NCI-H524 treated with DMSO at 0.1 percent for 48 hours (cell line): Measurements from ENCODE around the gene UBTF.

Source experiments
- DNase-seq: peaks from one replicate; lab custom pipeline; 2025; lab: John Stamatoyannopoulos, UW

Gene UBTF

DNA sequence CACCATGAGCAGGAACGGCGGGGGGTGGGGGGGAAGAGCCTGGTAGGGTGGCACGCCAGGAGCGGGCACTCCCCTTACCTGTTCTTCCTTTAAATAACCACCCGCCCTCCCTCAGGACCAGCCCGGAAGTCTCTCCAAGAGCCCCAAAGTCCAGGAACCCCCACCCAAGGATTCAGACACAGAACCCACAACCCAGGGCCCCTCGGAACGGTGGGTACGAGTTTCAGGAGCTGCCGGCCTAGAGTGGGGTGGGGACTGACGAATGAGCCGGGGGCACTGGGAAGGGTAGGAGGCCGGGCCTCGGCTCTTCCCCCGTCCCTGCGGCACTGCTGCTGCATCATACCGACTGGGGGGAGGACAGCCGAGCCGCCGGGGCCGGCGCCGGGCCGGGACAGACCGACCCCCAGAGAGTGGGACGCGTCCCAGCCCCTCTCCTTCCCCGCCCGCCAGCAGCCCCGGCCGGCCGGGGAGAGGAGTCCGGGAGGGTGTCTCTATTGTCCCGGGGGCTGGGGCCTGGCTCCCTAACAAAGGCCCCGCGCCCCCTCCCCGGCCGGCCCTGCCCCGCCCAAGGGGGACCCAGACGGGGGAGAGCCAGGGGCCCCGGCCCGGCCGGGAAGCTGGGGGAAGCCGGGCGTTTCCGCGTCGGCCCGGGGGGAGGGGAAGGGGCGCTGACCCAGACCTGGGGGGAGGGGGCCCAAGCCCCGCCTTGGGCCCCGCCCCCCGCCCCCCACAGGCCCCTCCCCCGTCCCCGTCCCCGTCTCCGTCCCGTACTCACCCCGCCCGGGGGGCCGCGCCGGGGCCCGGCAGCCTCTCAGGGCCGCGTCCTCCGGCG is 20.5 kb downstream of the UBTF start:
- DNase-seq, result no peak

DNA sequence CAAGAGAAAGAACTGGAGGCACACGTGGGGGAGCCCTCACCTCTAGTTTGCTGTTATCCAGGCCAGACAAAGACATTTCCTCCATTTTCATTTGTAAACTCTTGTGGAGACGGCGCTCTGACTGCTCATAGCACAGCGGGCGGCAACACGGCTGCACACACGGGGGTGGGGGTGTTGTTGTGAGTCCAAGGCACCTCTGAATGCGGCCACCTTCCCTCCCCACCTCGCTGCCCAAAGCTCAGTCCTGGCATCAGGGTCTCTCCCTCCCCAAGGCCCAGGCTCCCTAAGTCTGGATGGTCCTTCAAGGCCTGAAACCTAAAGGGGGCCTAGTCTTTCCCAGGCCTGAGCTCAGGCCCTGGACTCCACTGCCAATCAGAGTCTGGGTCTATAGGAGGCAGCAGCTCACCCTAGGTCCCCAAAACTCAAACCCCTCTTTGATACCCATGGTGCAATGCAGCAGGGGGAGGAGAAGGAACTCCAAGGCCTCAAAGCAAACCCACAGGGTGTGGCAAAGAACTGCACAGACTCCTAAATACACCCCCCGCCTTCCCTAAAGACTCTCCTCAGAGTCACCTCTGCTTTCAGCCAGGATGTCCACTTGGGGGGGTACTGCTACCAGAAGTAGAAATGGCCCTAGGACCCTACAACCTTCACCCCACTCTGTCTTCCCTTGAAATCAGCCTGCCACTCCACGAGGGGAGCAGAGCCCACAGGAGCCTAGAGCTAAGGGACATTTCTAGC is 21.3 kb downstream of the UBTF start:
- DNase-seq, result no peak

DNA sequence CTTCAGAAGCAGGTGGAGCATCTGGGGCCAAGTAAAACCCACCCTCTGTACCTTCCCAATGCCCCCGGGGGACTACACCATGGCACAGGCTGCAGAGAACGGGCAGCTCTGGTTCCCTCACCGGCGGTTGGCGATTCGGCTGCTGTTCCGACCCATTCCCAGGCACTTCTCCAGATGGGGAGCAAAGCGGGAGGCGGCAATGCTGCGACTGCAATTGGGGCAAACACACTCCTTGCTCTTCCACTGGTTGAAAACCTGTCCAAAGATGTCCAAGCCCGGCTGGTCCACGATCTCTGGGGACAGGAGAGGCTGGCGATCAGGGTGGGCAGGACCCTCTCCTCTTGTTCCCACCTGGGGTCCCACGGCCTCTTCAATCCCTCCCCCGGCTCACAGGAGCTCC is 22.4 kb downstream of the UBTF start:
- DNase-seq, result no peak

DNA sequence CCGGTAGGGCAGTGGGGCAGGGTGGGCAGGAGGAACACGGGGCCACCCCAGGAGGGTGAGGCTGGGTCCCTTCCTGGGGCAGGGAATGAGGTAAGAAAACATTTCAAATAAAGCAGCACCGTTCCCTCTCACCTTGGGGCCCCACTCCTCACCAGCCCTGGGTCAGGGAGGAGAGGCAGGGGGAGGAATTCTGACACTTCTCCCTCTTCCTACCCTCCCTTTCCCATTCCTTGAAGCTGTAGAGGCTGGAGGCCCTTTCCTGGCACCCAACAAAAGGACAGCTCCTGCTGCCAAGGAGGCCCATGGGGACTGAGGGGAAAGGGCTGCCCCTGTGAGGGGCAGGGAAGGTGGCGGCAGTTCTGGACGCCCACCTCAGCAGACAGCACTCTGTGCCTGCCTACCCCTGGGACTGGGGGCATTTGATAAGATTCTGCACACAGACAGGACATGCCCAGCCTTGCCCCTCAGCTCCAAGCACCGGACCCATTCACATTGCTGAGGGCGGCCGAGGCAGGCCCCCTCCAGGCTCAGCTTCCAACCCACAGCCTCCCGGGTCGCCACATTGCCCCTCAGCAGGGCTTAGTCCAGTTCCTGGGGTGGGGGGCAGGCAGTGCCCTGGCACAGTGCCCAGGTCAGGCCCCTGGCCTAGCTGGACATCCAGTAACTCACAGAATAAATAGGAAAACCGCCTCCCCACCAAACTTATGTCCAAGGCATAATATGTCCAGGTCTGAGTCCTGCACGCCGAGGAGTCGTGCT is 26.0 kb downstream of the UBTF start:
- no peak for DNase-seq

DNA sequence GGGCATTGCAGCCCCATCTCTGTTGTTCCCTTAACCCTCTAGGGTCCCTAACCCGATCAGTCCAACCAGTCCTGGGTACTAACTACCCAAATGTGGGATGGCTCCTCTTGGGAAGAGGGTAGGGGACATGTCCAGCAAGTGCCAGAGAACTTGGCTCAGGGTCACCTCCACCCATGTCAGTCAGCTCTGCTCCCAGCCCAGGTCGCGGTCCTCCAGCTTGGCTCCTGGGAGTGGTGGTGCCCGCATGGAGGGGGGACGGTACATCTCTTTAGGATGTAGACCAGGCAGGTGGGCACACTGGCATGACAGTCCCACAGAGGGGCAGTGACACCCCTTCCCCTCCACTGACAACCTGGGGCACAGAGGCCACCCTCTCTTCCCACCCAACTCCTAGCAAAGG is 26.7 kb downstream of the UBTF start:
- no peak for DNase-seq

DNA sequence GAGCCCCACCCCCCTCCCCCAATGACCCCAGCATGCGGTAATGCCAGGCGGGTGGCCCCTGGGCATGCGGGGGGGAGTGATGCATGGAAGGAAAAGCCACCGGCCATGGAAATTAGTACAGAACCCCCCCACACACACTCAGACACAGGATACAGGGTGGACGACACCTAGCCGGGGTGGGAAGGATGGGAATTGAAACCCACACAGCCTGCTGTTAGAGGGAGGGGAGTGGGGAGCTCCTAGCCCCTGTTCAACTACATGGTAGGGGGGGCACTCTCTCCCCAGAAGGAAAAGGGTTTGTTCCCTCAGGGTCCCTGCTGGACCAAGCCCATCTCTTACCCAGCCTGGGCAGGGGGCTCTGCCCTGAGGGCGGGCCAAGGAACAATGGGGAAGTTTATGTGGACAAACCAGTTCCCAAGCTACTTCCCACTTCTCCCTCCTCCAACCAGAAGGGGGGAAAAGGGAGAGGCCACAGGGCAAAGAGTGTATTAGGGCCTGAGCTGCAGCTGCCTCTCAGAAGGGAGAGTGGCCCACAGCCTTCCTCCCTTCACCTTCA is 27.5 kb downstream of the UBTF start:
- no peak for DNase-seq

DNA sequence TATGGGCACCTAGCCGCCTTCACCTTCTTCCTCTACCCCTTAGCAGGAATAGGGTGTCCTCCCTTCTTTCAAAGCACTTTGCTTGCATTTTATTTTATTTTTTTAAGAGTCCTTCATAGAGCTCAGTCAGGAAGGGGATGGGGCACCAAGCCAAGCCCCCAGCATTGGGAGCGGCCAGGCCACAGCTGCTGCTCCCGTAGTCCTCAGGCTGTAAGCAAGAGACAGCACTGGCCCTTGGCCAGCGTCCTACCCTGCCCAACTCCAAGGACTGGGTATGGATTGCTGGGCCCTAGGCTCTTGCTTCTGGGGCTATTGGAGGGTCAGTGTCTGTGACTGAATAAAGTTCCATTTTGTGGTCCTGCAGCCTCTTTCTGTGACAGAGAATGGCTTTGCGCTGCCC is 28.1 kb downstream of the UBTF start:
- DNase-seq, result no peak

DNA sequence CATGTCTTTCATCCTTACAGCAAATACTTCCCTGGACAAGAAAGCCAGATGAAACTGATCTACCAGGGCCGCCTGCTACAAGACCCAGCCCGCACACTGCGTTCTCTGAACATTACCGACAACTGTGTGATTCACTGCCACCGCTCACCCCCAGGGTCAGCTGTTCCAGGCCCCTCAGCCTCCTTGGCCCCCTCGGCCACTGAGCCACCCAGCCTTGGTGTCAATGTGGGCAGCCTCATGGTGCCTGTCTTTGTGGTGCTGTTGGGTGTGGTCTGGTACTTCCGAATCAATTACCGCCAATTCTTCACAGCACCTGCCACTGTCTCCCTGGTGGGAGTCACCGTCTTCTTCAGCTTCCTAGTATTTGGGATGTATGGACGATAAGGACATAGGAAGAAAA is 29.0 kb downstream of the UBTF start:
- DNase-seq, result no peak

DNA sequence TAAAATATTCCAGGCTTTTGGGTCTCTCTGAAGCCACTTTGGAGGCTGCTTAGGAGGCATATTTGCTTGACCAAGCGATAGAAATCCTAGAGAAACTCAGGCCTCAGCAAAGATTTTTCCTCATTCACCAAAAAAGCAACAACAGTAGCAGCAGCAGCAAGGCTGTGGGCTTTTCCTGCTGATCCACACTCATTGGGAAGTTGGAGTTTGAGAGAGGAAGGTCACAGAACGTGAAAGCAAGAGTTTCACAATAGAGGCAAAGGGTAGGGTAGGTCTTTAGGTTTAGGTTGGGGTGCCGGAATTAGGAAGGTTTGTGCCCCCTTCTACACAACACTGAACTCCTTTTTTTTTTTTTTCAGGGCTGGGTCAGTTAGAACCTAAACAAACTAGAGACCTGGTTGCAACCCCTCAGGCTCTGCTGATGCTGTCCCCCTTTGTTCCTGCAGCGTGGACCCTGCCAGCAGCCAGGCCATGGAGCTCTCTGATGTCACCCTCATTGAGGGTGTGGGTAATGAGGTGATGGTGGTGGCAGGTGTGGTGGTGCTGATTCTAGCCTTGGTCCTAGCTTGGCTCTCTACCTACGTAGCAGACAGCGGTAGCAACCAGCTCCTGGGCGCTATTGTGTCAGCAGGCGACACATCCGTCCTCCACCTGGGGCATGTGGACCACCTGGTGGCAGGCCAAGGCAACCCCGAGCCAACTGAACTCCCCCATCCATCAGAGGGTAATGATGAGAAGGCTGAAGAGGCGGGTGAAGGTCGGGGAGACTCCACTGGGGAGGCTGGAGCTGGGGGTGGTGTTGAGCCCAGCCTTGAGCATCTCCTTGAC is 30.7 kb downstream of the UBTF start:
- no peak for DNase-seq

DNA sequence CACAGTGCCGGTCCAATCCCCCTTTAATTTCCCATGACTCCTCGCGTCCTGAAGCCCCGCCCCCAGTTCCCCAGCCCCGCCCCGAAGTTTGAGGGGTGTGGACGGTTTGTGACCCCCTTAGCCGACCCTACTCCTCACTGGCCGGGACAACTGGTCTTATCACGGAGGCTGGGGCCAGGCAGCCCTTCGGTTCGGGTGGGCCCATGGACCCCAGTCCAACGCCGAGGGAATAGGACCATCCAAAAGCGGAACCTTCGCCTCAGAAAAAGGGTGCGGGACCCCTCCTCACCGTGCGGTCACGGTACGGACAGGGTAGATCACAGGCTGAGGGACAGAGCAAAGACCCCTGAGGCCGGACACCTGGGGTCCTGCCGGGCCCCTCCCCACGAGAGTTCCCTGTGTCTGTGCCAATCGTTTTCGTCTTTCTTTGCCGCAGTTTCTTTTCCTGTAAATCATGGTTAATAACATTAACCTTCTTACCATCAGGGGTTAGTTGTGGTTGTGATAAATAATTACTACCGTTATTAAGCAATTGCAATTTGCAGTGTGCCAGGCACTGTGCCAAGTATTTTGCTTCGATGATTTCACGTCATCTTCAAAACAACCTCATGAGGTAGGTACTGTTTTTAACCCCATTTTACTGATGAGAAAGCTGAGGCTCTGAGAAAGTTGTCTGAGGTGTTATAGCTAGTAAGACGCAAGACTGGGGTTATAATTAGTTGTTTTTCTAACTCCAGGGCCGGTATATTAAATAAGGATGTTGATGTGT is 32.2 kb downstream of the UBTF start:
- DNase-seq, result no peak

DNA sequence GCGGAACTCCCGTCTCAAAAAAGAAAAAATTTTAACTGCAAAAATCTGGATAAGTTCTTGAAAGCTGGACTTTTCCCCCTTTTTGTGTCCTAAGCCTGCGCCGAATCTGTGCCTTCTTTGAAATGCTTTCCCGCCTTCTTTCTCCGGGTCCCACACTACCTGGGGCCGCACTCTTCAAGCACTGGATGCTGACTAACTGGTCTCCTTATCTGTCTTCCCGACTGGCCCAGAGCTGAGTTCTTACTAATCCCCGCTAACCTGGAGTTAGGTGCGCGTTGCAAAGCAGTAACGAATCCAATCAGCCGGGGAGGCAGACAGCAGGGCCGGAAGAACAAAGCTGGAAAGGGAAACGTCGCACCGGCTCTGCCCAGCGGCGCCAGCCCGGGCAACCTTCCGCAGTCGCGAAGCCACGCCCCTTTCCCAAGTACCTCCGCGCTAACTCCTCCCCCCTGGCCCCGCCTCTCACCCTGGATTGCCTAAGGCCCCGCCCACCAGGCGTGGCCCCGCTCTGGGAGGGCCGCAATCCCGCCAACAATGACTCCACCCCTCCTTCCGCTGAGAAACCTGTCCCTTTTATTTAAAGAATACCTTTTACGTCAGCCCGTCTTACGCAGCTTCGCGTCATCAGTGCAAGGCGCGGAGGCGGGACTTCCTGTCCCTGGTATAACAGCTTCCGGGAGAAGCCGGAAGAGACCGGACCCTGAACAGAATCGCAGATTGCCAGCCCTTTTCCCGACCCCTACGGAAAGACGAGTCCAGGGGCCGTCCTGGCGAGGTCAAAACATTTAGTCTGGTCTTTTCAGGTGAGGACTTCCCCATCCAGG is 33.0 kb downstream of the UBTF start, which contains the start of gene TMUB2:
Gene TMUB2 (plus strand): TSS at position 666 of the 824 bp plus-strand sequence. CDS start 737 bp downstream, outside the sequence.
- peak; percentile 99 for DNase-seq

DNA sequence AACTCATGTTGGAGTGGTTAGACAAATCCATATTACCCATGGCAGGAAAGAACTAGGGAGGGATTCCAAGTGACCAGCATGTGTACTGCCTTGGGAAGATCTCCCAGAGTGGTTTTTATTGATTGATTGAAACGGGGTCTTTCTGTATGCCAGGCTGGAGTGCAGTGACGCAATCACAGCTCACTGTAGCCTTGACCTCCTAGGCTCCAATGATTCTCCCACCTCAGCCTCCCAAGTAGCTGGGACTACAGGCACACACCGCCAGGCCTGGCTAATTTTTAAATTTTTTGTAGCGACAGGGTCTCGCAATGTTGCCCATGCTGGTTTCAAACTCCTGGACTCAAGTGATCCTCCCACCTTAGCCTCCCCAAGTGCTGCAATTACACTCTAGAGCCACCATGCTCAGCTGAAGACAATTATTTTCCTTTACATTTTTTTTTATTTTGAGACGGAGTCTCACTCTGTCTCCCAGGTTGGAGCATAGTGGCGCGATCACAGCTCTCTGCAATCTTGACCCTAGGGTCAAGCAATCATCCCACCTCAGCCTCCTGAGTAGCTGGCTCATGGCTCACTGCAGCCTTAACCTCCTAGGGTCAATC is 35.2 kb downstream of the UBTF start:
- DNase-seq, result no peak

DNA sequence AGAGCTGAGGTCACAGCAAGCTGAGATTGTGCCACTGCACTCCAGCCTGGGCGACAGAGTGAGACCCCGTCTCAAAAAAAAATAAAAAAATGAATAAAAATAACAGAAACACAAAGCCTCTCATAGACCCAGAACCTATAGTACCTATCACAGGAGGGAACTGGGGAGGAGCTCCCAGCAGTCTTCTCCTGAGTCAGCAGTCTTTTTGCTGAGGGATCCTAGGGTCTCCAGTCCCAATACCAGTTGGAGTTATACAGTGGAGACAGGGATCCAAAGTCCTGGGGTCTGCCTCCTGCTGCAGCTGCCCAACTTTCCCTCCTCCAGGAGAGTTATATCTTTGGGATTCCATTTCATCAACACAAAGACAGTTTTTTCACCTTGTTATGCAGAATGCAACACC is 36.5 kb downstream of the UBTF start:
- no peak for DNase-seq

DNA sequence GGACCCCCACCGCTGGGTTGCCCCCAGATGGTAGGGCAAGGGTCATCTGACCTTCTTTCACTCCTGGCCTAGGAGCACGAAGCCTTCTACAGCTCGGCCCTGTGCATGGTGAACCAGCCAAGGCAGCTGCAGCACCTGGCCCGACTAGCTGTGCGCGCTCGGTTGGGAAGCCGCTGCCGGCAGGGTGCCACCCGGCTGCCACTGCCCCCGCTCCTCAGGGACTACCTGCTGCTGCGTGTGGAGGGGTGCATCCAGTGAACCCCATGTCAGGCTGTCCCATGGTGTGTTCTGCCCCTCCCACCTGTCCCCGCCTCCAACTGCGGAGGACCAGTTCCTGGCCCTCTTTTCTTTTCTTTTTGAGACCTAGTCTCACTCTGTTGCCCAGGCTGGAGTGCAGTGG is 41.3 kb downstream of the UBTF start:
- no peak for DNase-seq

DNA sequence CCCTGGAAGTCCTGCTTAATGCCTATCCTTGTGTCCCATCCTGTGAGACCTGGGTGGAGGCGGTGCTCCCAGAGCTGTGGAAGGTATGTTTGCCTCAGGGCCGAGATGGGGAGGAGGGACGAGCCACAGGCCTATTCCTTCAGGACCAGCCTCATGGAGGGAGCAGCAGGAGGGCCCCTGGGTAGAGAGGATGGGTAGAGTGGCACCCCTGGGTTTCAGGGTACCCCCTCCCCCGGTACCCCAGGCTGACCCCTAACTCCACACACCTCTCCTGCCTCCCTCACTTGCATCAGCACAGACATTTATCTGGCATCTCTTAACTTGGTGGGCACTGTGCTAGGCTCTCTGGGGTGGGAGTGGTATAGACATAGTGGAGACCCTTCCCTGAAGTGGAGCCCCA is 41.8 kb downstream of the UBTF start:
- no peak for DNase-seq

DNA sequence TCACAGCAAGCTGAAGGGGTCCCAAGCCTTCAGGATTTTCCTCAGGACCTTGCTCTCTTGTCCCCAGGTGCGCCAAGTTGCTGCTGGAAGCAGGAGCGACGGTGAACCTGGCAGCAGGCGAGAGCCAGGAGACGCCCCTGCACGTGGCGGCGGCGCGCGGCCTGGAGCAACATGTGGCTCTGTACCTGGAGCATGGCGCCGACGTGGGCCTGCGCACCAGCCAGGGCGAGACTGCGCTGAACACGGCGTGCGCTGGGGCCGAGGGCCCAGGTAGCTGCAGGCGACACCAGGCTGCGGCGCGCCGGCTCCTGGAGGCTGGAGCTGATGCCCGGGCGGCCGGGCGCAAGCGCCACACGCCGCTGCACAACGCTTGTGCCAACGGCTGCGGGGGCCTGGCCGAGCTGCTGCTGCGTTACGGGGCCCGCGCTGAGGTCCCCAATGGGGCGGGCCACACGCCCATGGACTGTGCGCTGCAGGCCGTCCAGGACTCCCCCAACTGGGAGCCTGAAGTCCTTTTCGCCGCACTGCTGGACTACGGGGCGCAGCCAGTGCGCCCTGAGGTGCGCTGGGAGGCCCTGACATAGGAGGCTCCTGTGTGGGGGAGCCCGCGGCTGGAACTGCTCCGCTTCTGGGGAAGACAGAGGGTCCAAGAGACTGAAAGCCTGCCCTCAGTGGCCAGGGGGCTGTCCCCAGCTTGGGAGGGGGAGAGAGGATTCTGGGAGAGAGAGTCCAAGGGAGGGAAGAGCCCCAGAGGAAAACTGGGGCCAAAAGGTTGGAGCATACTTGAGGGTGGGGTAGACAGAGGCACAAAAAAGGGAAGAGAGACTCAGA is 42.6 kb downstream of the UBTF start:
- DNase-seq, result no peak

DNA sequence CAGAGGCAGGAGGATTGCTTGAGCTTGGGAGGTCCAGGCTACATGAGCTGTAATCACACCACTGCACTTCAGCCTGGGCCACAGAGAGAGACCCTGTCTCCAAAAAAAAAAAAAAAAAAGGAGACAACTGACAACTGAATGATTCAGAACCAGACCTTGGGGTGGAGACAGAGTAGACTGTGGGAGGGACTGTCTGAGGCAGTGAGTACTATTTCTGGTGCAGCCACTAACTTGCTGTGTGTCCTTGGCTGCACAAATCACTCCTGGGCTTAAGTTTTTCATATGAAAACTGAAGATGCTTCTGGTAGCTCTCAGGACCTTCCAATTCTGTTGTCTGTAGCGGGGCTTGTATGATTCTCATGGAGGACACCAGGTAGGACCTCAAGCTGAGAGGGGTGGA is 43.2 kb downstream of the UBTF start:
- no peak for DNase-seq

DNA sequence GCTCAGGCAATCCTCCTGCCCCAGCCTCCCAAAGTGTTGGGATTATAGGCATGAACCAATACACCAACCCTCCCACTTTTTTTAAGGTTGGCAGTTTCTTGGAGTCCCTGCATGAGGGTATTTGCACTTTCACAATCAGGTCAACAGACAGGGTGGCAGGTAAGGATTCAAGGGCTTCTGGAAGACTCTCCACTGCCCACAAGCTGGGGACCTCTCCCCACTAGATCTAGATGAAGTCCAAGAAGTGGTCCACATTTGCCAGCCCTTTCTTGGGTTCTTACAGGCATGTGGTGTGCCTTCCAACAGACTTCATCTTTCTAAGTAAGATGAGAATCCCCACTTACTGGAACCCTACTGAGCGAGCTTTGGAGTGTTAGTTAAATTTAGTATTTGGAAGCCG is 45.0 kb downstream of the UBTF start:
- DNase-seq, result no peak
